ENCODE data around the gene PLEKHG4. TPM values are rescaled to one million over a fixed set of nuclear protein-coding genes. Genes with fewer than 3 reads are reported as not detected.

PLEKHG4 gene
- polyA plus RNA-seq, 1 donor from 2014 or later: 0.28 TPM

DNA sequence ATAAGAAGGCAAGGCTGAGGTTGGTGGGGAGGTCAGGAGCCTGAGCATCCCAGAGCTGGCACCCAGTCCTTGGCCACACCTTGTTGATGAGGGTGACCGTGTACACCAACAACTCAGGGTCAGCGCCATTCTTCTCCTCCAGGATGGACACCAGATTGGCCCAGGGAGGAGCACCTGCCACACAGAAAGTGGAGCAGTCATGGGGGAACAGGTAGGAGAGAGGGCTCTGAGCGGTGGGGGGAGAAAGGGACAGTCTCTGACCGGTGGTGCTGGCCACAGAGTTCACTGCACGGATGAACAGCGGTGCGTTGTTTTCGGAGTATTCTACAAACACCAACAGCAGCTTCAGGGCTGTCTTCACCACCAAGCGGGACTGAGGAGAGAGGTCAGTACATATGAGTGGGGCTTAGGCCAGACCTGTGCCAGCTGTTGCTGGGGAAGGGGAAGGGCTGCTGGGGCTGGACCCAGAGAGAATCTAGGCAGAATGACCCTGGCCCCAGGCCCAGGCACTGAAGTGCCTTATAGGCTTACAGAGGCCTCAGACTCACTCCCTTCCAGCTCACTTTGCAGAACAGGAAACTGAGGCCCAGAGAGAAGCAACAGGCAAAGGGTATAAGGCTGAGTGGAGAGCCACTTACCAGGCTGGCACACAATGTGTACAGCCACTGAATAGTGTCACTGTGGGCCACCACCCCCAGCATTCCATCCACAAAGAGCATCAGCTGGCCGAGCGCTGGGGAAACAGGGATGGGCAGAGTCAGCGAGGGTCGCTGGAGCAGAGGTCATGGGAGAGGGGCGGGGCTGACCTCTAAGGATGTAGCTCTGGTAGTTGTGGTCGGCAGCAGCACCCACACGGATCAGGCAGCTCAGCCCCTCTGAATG, 41.7 kb upstream of the PLEKHG4 start:
- no peaks in the 10 kb centered on the region for H3K36me3 ChIP-seq (ENCODE audit: insufficient read depth, low read length)
- no peak overlapping the region for H3K4me3 ChIP-seq (ENCODE audit: low read length)

DNA sequence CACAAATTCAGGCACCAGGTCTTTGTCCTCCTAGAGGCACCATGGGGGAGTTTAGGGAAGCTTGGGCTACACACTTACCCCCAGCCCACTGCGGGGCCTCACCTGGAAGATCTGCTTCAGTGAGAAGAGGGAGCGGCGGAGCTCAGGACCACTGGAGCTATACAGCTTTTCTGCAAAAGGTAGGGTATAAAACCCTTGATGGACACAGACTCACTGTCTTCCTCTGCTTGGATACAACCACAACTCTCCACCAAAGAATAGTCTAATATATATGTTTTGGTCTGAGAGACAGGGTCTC, 41.1 kb upstream of the PLEKHG4 start:
- Histone ChIP-seq H3K79me2 (replicated peaks; ENCODE audit: insufficient read depth, low read length) (no peaks in the 10 kb centered on the region), H4K20me1 (ENCODE audit: insufficient read depth) (no peaks in the 10 kb centered on the region), H3F3A (ENCODE audit: insufficient read depth, low read length, poor library complexity, severe bottlenecking) (no peaks in the 10 kb centered on the region), H3K9me3 (ENCODE audit: low read length) (no peaks in the 10 kb centered on the region), H3K4me2 (ENCODE audit: low read length) (no peak overlapping the region), H3K4me3 (ENCODE audit: low read length) (no peak overlapping the region), H3K27me3 (ENCODE audit: insufficient read depth, low read depth, low read length) (no peaks in the 10 kb centered on the region), H3K27ac (ENCODE audit: low read length) (no peak overlapping the region), H3K9me2 (ENCODE audit: insufficient read depth, low read length) (no peaks in the 10 kb centered on the region), H3K36me3 (ENCODE audit: insufficient read depth, low read length) (no peaks in the 10 kb centered on the region), H2AFZ (ENCODE audit: low read depth, low read length) (no peak overlapping the region), H3K9ac (ENCODE audit: low read length) (no peak overlapping the region)
- TF ChIP-seq TAF1 (IDR thresholded peaks at IDR 0.05; ENCODE audit: low read depth) (no peak), POLR2AphosphoS5 (IDR thresholded peaks at IDR 0.05) (no peak), EP300 (conservative IDR thresholded peaks at IDR 0.05; ENCODE audit: poor library complexity, severe bottlenecking) (no peak), EZH2 (IDR thresholded peaks at IDR 0.05; ENCODE audit: borderline replicate concordance, insufficient read depth, low read length, poor library complexity, severe bottlenecking) (no peak), SMC3 (conservative IDR thresholded peaks at IDR 0.05; ENCODE audit: poor library complexity) (no peak), MXI1 (conservative IDR thresholded peaks at IDR 0.05; ENCODE audit: poor library complexity, severe bottlenecking) (no peak), RAD21 (conservative IDR thresholded peaks at IDR 0.05) (no peak)
- TF ChIP-seq, protein P1, sequence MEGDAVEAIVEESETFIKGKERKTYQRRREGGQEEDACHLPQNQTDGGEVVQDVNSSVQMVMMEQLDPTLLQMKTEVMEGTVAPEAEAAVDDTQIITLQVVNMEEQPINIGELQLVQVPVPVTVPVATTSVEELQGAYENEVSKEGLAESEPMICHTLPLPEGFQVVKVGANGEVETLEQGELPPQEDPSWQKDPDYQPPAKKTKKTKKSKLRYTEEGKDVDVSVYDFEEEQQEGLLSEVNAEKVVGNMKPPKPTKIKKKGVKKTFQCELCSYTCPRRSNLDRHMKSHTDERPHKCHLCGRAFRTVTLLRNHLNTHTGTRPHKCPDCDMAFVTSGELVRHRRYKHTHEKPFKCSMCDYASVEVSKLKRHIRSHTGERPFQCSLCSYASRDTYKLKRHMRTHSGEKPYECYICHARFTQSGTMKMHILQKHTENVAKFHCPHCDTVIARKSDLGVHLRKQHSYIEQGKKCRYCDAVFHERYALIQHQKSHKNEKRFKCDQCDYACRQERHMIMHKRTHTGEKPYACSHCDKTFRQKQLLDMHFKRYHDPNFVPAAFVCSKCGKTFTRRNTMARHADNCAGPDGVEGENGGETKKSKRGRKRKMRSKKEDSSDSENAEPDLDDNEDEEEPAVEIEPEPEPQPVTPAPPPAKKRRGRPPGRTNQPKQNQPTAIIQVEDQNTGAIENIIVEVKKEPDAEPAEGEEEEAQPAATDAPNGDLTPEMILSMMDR (IDR thresholded peaks at IDR 0.05; ENCODE audit: poor library complexity, severe bottlenecking): no peak
- TF ChIP-seq, protein P2, sequence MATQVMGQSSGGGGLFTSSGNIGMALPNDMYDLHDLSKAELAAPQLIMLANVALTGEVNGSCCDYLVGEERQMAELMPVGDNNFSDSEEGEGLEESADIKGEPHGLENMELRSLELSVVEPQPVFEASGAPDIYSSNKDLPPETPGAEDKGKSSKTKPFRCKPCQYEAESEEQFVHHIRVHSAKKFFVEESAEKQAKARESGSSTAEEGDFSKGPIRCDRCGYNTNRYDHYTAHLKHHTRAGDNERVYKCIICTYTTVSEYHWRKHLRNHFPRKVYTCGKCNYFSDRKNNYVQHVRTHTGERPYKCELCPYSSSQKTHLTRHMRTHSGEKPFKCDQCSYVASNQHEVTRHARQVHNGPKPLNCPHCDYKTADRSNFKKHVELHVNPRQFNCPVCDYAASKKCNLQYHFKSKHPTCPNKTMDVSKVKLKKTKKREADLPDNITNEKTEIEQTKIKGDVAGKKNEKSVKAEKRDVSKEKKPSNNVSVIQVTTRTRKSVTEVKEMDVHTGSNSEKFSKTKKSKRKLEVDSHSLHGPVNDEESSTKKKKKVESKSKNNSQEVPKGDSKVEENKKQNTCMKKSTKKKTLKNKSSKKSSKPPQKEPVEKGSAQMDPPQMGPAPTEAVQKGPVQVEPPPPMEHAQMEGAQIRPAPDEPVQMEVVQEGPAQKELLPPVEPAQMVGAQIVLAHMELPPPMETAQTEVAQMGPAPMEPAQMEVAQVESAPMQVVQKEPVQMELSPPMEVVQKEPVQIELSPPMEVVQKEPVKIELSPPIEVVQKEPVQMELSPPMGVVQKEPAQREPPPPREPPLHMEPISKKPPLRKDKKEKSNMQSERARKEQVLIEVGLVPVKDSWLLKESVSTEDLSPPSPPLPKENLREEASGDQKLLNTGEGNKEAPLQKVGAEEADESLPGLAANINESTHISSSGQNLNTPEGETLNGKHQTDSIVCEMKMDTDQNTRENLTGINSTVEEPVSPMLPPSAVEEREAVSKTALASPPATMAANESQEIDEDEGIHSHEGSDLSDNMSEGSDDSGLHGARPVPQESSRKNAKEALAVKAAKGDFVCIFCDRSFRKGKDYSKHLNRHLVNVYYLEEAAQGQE (IDR thresholded peaks at IDR 0.05; ENCODE audit: borderline replicate concordance): no peak

More for the DNA sequence above, 41.7 kb upstream of the PLEKHG4 start:
- H3K4me2 ChIP-seq (ENCODE audit: low read length): no peak overlapping the region
- TF ChIP-seq EP300 (conservative IDR thresholded peaks at IDR 0.05; ENCODE audit: poor library complexity, severe bottlenecking): no peak
- TF ChIP-seq TAF1 (IDR thresholded peaks at IDR 0.05; ENCODE audit: low read depth): no peak
- TF ChIP-seq POLR2AphosphoS5 (IDR thresholded peaks at IDR 0.05): no peak
- no peak for TF ChIP-seq SMC3 (conservative IDR thresholded peaks at IDR 0.05; ENCODE audit: poor library complexity)
- TF ChIP-seq, protein P2 (IDR thresholded peaks at IDR 0.05; ENCODE audit: borderline replicate concordance): no peak
- no peak for TF ChIP-seq RAD21 (conservative IDR thresholded peaks at IDR 0.05)
- TF ChIP-seq, protein P1 (IDR thresholded peaks at IDR 0.05; ENCODE audit: poor library complexity, severe bottlenecking): no peak
- no peak for TF ChIP-seq EZH2 (IDR thresholded peaks at IDR 0.05; ENCODE audit: borderline replicate concordance, insufficient read depth, low read length, poor library complexity, severe bottlenecking)
- no peak for TF ChIP-seq MXI1 (conservative IDR thresholded peaks at IDR 0.05; ENCODE audit: poor library complexity, severe bottlenecking)
- no peaks in the 10 kb centered on the region for H3K27me3 ChIP-seq (ENCODE audit: insufficient read depth, low read depth, low read length)
- no peak overlapping the region for H3K27ac ChIP-seq (ENCODE audit: low read length)
- no peak overlapping the region for H2AFZ ChIP-seq (ENCODE audit: low read depth, low read length)
- H3F3A ChIP-seq (ENCODE audit: insufficient read depth, low read length, poor library complexity, severe bottlenecking): no peaks in the 10 kb centered on the region
- no peaks in the 10 kb centered on the region for H3K79me2 ChIP-seq (replicated peaks; ENCODE audit: insufficient read depth, low read length)
- H3K9me2 ChIP-seq (ENCODE audit: insufficient read depth, low read length): no peaks in the 10 kb centered on the region
- no peaks in the 10 kb centered on the region for H3K9me3 ChIP-seq (ENCODE audit: low read length)
- no peaks in the 10 kb centered on the region for H4K20me1 ChIP-seq (ENCODE audit: insufficient read depth)
- no peak overlapping the region for H3K9ac ChIP-seq (ENCODE audit: low read length)
